Mesodermal cell (in vitro differentiated cells): Measurements from ENCODE around the gene C16orf46.

ENCODE experiments used
- H3K27ac ChIP-seq: 2 replicates; pipeline ENCODE4 v1.7.0; 2013; ENCODE audit warnings: mild to moderate bottlenecking, low read depth, low read length, moderate library complexity; ENCODE audit not compliant: severe bottlenecking
- H3K36me3 ChIP-seq: 2 replicates; pipeline ENCODE4 v1.7.1; 2013; ENCODE audit warnings: mild to moderate bottlenecking, low read length, moderate library complexity; ENCODE audit not compliant: control insufficient read depth, insufficient read depth
- H3K4me1 ChIP-seq: one replicate; pipeline ENCODE4 v1.7.1; 2013; ENCODE audit warnings: mild to moderate bottlenecking, low read length; ENCODE audit not compliant: insufficient read depth, control insufficient read depth, poor library complexity, severe bottlenecking
- H3K4me3 ChIP-seq: 2 replicates; pipeline ENCODE4 v1.7.0; 2013; ENCODE audit warnings: low read length, control low read depth, mild to moderate bottlenecking; ENCODE audit not compliant: insufficient read depth, poor library complexity, severe bottlenecking; ENCODE audit errors: extremely low read depth
- H3K9me3 ChIP-seq: 2 replicates; pipeline ENCODE4 v1.7.1; 2013; ENCODE audit warnings: mild to moderate bottlenecking, low read length, moderate library complexity; ENCODE audit not compliant: control insufficient read depth
- WGBS, 2 experiments: methylation state at CpG; one replicate each; pipeline ENCODE4 v1.1.5; 2013; ENCODE audit warnings: missing lambda C conversion rate in 2 of 2; ENCODE audit not compliant: insufficient coverage in 2 of 2; 5-methylcytosine and 5-hydroxymethylcytosine counted together

C16orf46 gene

GRCh38 chr16:81014672-81015071 is 62.4 kb downstream of the C16orf46 start:
- Histone ChIP-seq H3K27ac (no peak overlapping the region), H3K9me3 (no peaks in the 10 kb centered on the region), H3K36me3 (peaks cover 85% of the 10 kb centered on the region), H3K4me1 (no peaks in the 10 kb centered on the region), H3K4me3 (no peak overlapping the region)
- 100% methylated on average over 1 of the region's 2 CpGs; no CpG with 5 or more reads in 1 of the 2 experiments for WGBS, 2 experiments

- WGBS, 2 experiments = 86% methylated on average over 1 of the region's 3 CpGs; no CpG with 5 or more reads in 1 of the 2 experiments
These were observed 64.1 kb downstream of the C16orf46 start for GRCh38 chr16:81012974-81013373.

More at GRCh38 chr16:81012974-81013373, 64.1 kb downstream of the C16orf46 start:
- Histone ChIP-seq H3K36me3 (peaks cover 70% of the 10 kb centered on the region), H3K27ac (no peak overlapping the region), H3K9me3 (no peaks in the 10 kb centered on the region), H3K4me3 (no peak overlapping the region), H3K4me1 (no peaks in the 10 kb centered on the region)
